Endothelial cell (in vitro differentiated cells): ENCODE measurements around the gene PDK2. TPM values are rescaled to one million over a fixed set of nuclear protein-coding genes. Genes with fewer than 3 reads are reported as not detected.

ENCODE experiments used
- DNase-seq: peaks from one replicate; pipeline ENCODE4 v3.0.0; 2021; ENCODE audit warnings: low spot score
- H3K27ac Mint-ChIP-seq: one replicate; pipeline ENCODE4 v1.8.0; 2021; ENCODE audit warnings: mixed read lengths, inconsistent platforms; ENCODE audit not compliant: unreplicated experiment
- H3K27me3 Mint-ChIP-seq: one replicate; pipeline ENCODE4 v1.8.0; 2021; ENCODE audit warnings: mild to moderate bottlenecking, moderate library complexity, mixed read lengths, inconsistent platforms; ENCODE audit not compliant: unreplicated experiment
- H3K36me3 Mint-ChIP-seq: one replicate; pipeline ENCODE4 v1.8.0; 2021; ENCODE audit warnings: mild to moderate bottlenecking, low read depth, mixed read lengths, inconsistent platforms; ENCODE audit not compliant: unreplicated experiment
- H3K4me1 Mint-ChIP-seq: one replicate; pipeline ENCODE4 v1.8.0; 2021; ENCODE audit warnings: mild to moderate bottlenecking, mixed read lengths, inconsistent platforms; ENCODE audit not compliant: unreplicated experiment
- H3K4me3 Mint-ChIP-seq: one replicate; pipeline ENCODE4 v1.8.0; 2021; ENCODE audit warnings: mild to moderate bottlenecking, mixed read lengths, inconsistent platforms; ENCODE audit not compliant: unreplicated experiment
- H3K9me3 Mint-ChIP-seq: one replicate; pipeline ENCODE4 v1.8.0; 2021; ENCODE audit warnings: mixed read lengths, inconsistent platforms; ENCODE audit not compliant: unreplicated experiment
- total RNA-seq: library from RNA; stranded (reverse); fragmentation: NEBNext Ultra II Directional; extraction: Animal tissue kit (Norgen Biotek cat#: 25700); gene quantifications from one replicate; pipeline ENCODE4 v1.2.1, GENCODE V29; 2021; ENCODE audit not compliant: unreplicated experiment
- TF ChIP-seq, protein P1 (sequence below): fragments of 200-600 bp; sonication (generic); IDR thresholded peaks from one replicate; pipeline ENCODE4 v1.5.0; 2021; ENCODE audit warnings: antibody characterized with exemption; ENCODE audit not compliant: unreplicated experiment

Gene PDK2
- total RNA-seq, 1 donor from 2014 or later = 37.1 TPM

DNA sequence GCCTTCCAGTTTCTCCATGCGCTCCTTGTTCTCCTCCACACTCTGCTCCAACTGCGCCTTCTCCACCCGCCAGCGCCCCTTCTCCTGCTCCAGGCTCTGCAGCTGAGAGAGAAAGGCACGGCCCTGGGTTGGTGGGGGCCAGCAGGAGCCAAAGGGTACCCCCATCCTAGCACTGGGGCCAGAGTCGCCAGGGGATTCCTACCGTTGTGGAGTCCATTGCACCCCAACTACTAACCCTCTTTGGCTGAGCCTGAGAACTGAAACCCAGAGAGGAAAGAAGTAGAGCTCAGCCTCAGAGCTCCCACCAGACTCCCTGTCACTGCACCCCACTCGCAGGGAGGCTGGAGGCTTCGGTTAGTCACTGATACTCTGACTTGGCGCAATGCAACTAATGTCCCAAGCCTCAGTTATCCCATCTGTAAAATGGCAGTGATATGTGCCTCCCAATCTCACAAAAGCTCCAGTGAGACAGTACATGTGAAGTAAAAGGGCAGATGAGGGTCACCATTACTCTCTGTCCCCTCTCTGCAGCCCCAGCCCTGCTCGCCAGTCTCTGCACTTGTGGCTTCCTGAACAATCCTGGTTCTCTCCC, 41.0 kb downstream of the PDK2 start:
- TF ChIP-seq, protein P1, sequence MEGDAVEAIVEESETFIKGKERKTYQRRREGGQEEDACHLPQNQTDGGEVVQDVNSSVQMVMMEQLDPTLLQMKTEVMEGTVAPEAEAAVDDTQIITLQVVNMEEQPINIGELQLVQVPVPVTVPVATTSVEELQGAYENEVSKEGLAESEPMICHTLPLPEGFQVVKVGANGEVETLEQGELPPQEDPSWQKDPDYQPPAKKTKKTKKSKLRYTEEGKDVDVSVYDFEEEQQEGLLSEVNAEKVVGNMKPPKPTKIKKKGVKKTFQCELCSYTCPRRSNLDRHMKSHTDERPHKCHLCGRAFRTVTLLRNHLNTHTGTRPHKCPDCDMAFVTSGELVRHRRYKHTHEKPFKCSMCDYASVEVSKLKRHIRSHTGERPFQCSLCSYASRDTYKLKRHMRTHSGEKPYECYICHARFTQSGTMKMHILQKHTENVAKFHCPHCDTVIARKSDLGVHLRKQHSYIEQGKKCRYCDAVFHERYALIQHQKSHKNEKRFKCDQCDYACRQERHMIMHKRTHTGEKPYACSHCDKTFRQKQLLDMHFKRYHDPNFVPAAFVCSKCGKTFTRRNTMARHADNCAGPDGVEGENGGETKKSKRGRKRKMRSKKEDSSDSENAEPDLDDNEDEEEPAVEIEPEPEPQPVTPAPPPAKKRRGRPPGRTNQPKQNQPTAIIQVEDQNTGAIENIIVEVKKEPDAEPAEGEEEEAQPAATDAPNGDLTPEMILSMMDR = no peak
- H3K9me3 Mint-ChIP-seq = no peaks in the 10 kb centered on the region
- no peak for DNase-seq
- peak overlapping the region; percentile 82 for H3K4me3 Mint-ChIP-seq
- peaks cover 33% of the 10 kb centered on the region for H3K4me1 Mint-ChIP-seq
- H3K36me3 Mint-ChIP-seq = peaks cover 51% of the 10 kb centered on the region
- no peak overlapping the region for H3K27ac Mint-ChIP-seq
- H3K27me3 Mint-ChIP-seq = peaks cover 26% of the 10 kb centered on the region

DNA sequence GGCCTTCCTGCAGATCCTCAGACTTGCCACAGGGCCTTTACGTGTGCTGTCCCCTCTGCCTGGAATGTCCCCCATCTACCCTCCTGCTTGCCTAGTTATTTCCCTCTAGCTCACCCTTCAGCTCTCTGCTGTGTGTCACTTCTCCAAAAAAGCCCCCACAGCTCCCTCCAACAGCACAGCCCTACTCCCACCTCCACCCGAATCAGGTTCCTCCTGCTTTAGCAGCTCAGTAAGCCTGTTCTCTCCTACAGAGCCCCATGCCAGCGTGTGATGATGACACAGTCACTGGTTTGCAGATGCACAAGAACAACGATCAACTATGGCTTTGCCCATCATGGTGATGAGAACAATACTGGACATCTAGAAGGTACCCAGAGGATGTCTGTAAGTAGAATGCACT, 41.9 kb downstream of the PDK2 start:
- peak overlapping the region; percentile 82 for H3K4me3 Mint-ChIP-seq
- DNase-seq = no peak
- peak overlapping the region; percentile 25 for H3K27ac Mint-ChIP-seq
- H3K36me3 Mint-ChIP-seq = peaks cover 59% of the 10 kb centered on the region
- H3K4me1 Mint-ChIP-seq = peaks cover 33% of the 10 kb centered on the region
- no peaks in the 10 kb centered on the region for H3K9me3 Mint-ChIP-seq
- peaks cover 27% of the 10 kb centered on the region for H3K27me3 Mint-ChIP-seq
- TF ChIP-seq, protein P1 = no peak

DNA sequence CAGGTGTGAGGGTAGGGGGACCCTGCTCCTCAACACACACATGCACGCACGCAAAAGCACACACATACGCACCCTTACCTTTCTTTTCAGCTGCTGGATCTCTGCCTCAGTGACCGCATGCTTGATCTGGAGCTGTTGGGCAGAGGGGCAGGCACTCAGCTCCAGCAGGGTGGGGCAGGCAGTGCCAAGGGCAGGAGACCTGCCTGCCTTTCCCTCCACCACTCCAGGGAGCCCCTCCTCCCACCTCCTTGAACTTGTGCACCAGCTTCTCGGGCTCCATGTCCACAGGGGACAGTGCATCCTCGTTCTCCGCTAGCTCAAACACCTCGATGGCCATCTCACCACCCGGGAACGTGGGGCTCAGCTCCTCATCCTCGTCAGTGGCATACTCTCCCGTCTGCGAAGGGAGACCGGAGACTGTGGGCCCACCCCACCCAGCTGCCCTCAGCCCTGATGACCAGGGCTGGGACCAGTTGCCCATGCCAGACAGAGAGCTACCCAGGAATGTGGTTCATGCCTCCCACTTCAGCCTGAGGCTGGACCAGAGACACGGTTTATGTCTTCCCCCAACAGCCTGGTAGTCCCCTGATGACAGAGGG, 44.1 kb downstream of the PDK2 start:
- Mint-ChIP-seq H3K27me3 (peaks cover 27% of the 10 kb centered on the region), H3K4me3 (peak overlapping the region; percentile 47), H3K9me3 (no peaks in the 10 kb centered on the region), H3K27ac (no peak overlapping the region), H3K36me3 (peaks cover 75% of the 10 kb centered on the region), H3K4me1 (peaks cover 49% of the 10 kb centered on the region)
- TF ChIP-seq, protein P1 = no peak
- no peak for DNase-seq

DNA sequence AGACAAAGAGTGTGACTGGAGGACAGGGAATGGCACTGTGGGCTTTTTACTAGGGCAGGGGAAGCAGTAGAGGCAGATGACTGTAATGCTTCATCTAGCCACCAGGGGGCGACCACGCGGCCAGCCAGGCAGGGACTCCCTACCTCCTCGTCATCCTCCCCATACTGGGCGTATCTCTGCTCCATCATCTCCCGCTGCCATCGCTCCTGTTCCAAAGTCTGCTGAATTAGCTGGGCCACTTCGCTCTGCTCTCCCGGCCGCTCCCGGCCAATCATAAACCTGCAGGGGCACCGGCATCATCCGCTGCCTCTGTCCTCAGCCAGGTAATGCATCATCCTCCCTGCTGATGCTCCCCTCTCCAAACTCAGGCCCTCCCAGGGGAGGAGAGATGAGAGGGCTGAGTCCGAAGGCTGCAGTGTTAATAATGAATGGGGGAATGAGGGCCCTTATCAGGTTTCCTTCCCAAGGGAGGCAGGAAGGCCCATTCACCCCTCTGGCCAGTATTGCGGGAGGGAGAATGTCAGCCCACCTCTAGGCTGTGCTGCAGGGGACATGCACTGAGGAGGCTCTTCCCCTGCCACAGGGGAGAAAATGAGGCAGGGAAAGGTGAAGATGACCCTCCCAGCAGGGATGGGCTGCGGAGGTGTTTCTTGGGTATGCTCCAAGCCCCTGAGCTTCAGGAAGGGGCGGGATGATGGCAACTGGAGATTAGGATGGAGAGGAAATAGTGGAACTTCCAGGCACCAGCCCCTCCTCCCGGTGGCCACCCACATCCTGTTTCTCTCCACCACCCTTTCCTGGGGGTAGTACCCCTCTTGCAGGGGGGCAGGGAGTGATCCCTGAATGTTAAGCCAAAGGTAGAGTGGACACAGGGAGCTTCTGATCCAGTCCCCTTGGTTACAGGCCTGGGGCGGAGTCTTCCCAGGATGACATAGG, 45.1 kb downstream of the PDK2 start:
- peak; percentile 87 for DNase-seq
- H3K36me3 Mint-ChIP-seq = peaks cover 80% of the 10 kb centered on the region
- no peaks in the 10 kb centered on the region for H3K9me3 Mint-ChIP-seq
- peak overlapping the region; percentile 82 for H3K27ac Mint-ChIP-seq
- TF ChIP-seq, protein P1 = peak; percentile 96
- H3K27me3 Mint-ChIP-seq = peaks cover 30% of the 10 kb centered on the region
- peak overlapping the region; percentile 81 for H3K4me3 Mint-ChIP-seq
- H3K4me1 Mint-ChIP-seq = peaks cover 57% of the 10 kb centered on the region
